Measurements from ENCODE around the gene UQCC3. TPM values are rescaled to one million over a fixed set of nuclear protein-coding genes. Genes with fewer than 3 reads are reported as not detected.

Gene UQCC3
- total RNA-seq, 1 donor from 2014 or later, result 27.9 TPM

DNA sequence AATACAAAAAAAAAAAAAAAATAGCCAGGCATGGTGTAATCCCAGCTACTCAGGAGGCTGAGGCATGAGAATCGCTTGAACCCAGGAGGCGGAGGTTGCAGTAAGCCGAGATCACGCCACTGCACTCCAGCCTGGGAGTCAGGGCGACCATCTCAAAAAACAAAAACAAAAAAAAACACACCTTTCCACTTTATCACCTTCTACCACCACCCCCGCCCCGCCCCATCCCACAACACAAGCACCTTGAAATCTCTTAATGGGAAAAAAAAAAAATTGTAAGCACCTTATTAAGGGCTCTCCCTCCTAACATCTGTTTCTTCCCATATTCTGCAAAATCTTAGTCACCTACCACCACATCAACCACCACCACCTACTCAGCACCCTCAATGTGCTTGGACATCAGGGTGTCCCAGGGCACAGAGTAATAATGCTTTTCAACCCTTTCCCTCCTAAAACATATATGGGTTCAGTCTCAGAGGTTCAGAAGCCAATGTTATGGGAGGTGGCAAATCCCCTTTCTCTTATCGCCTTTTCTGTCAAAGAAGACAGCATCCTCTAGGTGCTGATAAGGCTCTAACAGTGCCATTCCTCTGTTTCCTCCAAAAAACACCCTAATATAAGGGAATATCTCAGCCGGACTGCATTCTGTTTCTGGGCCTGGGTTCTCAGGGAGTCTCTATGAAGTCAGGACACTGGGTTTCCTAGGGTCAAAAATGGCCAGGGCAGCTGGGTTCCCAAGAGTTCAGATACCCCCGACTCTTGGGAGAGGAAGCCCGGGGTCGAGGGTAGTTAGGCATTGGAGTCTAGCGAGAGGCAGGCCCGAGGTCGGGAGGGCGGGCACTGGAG lies 19.1 kb upstream of the UQCC3 start:
- no peak for DNase-seq (ENCODE audit: low read depth)
- H3K4me3 ChIP-seq (ENCODE audit: low read depth, low read length), result peak overlapping the region; percentile 72
- TF ChIP-seq, protein P1, sequence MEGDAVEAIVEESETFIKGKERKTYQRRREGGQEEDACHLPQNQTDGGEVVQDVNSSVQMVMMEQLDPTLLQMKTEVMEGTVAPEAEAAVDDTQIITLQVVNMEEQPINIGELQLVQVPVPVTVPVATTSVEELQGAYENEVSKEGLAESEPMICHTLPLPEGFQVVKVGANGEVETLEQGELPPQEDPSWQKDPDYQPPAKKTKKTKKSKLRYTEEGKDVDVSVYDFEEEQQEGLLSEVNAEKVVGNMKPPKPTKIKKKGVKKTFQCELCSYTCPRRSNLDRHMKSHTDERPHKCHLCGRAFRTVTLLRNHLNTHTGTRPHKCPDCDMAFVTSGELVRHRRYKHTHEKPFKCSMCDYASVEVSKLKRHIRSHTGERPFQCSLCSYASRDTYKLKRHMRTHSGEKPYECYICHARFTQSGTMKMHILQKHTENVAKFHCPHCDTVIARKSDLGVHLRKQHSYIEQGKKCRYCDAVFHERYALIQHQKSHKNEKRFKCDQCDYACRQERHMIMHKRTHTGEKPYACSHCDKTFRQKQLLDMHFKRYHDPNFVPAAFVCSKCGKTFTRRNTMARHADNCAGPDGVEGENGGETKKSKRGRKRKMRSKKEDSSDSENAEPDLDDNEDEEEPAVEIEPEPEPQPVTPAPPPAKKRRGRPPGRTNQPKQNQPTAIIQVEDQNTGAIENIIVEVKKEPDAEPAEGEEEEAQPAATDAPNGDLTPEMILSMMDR (conservative IDR thresholded peaks at IDR 0.05; ENCODE audit: low read depth, low read length), result no peak

DNA sequence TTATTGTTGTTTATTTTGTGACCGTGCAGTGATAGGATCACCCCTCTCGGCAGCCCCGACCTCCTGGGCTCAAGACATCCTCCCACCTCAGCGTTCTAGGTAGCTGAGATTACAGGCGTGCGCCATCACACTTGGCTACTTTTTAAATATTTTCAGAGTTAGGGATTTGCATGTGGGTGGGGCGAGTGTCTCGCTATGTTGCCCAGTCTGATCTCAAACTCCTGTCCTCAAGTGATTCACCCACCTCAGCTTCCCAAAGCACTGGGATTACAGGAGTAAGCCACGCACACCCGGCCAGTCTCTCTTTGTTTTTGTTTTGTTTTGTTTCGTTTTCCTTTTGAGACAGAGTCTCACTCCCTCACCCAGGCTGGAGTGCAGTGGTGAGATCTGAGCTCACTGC lies 17.2 kb upstream of the UQCC3 start:
- H3K4me3 ChIP-seq (ENCODE audit: low read depth, low read length), result no peak overlapping the region
- TF ChIP-seq, protein P1 (conservative IDR thresholded peaks at IDR 0.05; ENCODE audit: low read depth, low read length), result no peak
- DNase-seq (ENCODE audit: low read depth), result no peak

DNA sequence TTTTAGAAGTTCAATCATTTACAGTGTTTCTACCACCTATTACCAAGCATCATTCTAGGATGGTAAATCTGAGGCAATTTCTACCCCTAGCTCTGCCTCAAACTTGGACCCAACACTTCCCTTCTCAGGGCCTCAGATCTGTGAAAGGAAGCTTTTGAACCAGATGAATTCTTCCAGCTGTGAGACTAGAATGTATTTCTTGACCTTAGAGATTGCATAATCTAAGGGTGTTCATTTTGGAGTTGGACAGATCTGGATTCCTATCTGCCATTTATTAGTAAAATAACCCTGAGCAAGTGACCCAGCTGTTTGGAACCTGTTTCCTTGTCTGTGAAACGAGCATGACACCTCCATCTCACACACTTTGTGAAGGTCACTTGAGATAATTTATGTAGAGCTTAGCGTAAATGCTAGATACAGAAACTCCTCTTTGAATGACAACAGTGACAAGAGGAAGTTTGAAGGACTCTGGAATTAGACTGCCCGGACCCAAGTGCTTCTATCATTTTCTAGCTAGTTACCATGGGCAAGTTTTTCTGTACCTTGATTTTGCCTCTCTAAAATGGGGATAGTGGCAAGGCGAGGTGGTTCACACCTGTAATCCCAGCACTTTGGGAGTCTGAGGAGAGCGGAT lies 14.6 kb upstream of the UQCC3 start:
- no peak overlapping the region for H3K4me3 ChIP-seq (ENCODE audit: low read depth, low read length)
- TF ChIP-seq, protein P1 (conservative IDR thresholded peaks at IDR 0.05; ENCODE audit: low read depth, low read length), result no peak
- no peak for DNase-seq (ENCODE audit: low read depth)

DNA sequence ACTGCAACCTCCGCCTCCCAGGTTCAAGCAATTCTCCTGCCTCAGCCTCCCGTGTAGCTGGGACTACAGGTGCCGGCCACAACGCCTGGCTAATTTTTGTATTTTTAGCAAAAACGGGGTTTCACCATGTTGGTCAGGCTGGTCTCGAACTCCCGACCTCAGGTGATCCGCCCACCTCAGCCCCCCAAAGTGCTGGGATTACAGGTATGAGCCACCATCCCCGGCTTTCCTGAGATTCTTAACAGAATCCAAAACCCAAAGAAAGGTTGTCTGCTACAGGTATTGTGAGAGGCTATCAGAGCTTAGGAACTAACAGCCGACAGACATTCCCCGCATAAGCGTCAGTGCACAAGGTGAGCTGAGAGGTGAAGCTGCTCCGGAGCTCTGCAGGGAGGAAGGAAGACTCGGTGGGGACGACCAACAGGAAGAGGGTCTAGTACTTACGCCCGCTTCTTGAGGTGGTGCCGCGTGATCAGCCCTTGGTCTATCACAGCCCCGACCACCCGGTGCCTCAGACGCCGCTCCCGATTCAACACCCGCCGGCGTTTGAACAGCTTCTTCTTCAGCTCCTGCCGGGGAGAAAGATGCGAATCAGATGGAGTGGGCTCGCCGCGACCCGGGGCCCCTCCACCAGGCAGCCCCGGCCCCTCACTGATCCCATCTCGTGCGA lies 6.9 kb upstream of the UQCC3 start:
- DNase-seq (ENCODE audit: low read depth), result no peak
- peak overlapping the region; percentile 69 for H3K4me3 ChIP-seq (ENCODE audit: low read depth, low read length)
- TF ChIP-seq, protein P1 (conservative IDR thresholded peaks at IDR 0.05; ENCODE audit: low read depth, low read length), result no peak

DNA sequence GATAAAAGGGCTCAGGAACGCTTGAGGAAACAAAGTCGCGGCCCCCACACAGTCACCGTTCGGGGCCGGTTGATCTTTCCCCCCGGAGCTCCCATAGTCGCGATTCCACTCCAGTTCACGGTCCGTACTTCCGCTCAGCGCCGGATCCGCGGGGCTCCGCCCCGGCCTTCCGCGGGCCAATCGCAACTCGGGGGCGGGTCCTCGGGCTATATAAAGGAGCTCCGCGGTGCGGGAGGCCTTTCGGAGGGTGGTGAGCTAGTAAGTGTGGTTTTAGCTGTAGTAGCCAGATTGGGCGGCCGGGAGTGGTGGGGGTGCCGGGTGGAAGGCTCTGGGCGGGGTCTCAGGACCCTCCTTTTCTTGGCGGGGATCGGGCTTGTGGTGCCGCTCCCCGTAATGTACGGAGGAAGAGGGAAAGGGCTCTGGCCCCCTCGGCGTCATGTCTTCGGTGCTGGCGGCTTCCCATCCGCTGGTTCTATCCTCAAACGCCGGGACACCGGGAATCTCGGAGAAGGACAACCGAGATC lies 6.3 kb upstream of the UQCC3 start, which contains the start of the genes C11orf98 and CSKMT:
Gene C11orf98 (minus strand): TSS at position 136 of the 524 bp plus-strand sequence. CDS start 41 bp downstream, at position 95.
Gene CSKMT (plus strand): TSS at position 238 of the 524 bp plus-strand sequence. CDS start 568 bp downstream, outside the sequence.
- no peak for DNase-seq (ENCODE audit: low read depth)
- H3K4me3 ChIP-seq (ENCODE audit: low read depth, low read length), result peak within 1 kb of the TSS; percentile 69
- TF ChIP-seq, protein P1 (conservative IDR thresholded peaks at IDR 0.05; ENCODE audit: low read depth, low read length), result no peak

DNA sequence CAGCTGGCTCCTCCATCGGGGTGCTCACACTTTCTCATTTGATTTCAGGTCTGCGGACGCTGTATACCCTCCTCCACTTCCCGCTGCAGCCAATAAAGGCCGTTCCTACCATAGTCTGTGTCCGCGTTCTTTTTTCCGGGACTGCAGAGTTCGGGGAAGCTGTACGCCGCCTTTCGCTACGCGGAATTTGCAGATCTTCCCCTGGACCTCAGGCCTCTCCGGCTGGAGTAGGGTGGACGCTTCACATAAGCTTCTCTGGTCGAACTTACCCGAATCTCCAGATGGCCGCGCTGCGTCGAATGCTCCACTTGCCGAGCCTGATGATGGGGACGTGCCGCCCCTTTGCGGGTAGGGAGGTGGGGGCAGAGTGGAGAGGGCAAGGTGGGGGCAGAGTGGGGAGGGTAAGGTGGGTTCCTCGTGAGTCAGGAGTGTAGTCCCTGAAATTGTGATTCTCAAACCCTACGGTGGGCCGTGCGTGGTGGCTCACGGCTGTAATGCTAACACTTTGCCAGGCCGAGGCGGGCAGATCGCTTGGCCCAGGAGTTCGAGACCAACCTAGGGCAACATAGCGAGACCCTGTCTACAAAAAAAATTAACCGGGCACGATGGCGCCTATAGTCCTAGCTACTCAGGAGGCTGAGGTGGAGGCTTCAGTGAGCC lies 5.7 kb upstream of the UQCC3 start:
- H3K4me3 ChIP-seq (ENCODE audit: low read depth, low read length), result peak overlapping the region; percentile 69
- TF ChIP-seq, protein P1 (conservative IDR thresholded peaks at IDR 0.05; ENCODE audit: low read depth, low read length), result no peak
- no peak for DNase-seq (ENCODE audit: low read depth)
